Spinal cord (tissue), 10 donors: ENCODE results near the gene DHRS3. TPM values are rescaled to one million over a fixed set of nuclear protein-coding genes. Genes with fewer than 3 reads are reported as not detected.

ENCODE experiments used
- DNase-seq, 6 donors: peaks; one replicate each; pipeline versions ENCODE4 v3.0.0 to v3.0.0-alpha.2; 2013 to 2015; ENCODE audit warnings: low spot score in 6 of 6, low read depth in 4 of 6
- H3K27ac ChIP-seq: one replicate; pipeline ENCODE4 v1.5.1; 2013; ENCODE audit warnings: low read depth, low read length, control low read depth
- H3K27me3 ChIP-seq: one replicate; pipeline ENCODE4 v1.6.1; 2013; ENCODE audit warnings: low read length; ENCODE audit not compliant: control insufficient read depth, insufficient read depth
- H3K36me3 ChIP-seq: one replicate; pipeline ENCODE4 v1.6.1; 2013; ENCODE audit warnings: low read length; ENCODE audit not compliant: control insufficient read depth, insufficient read depth
- H3K4me1 ChIP-seq: one replicate; pipeline ENCODE4 v1.6.1; 2013; ENCODE audit warnings: low read length; ENCODE audit not compliant: control insufficient read depth, insufficient read depth
- H3K4me3 ChIP-seq: one replicate; pipeline ENCODE4 v1.5.1; 2013; ENCODE audit warnings: low read depth, low read length, control low read depth
- H3K9me3 ChIP-seq: one replicate; pipeline ENCODE4 v1.6.1; 2013; ENCODE audit warnings: low read length; ENCODE audit not compliant: control insufficient read depth, insufficient read depth
- WGBS: methylation state at CpG from one replicate; pipeline ENCODE4 v1.1.5; 2013; ENCODE audit warnings: missing lambda C conversion rate; ENCODE audit not compliant: insufficient coverage; 5-methylcytosine and 5-hydroxymethylcytosine counted together
- polyA plus RNA-seq, 2 donors: library from polyadenylated mRNA; unstranded; fragments of 120-200 nt; gene quantifications; one replicate each; pipeline ENCODE4 v1.2.1, GENCODE V29; 2013; ENCODE audit not compliant: insufficient read length in 2 of 2
- total RNA-seq, 2 donors: library from RNA; depleted of rRNA in 1 of 2; stranded (reverse); fragments of 120-200 nt in 1 of 2; fragments of >200 nt in 1 of 2; gene quantifications; one replicate each; pipeline versions ENCODE4 v1.2.3 to v1.2.4, GENCODE V29; 2013 to 2014
- donor health status: healthy.

DHRS3 gene
- total and polyA plus RNA-seq, 4 donors = 22.1 to 160 (median 73.3) TPM

DNA sequence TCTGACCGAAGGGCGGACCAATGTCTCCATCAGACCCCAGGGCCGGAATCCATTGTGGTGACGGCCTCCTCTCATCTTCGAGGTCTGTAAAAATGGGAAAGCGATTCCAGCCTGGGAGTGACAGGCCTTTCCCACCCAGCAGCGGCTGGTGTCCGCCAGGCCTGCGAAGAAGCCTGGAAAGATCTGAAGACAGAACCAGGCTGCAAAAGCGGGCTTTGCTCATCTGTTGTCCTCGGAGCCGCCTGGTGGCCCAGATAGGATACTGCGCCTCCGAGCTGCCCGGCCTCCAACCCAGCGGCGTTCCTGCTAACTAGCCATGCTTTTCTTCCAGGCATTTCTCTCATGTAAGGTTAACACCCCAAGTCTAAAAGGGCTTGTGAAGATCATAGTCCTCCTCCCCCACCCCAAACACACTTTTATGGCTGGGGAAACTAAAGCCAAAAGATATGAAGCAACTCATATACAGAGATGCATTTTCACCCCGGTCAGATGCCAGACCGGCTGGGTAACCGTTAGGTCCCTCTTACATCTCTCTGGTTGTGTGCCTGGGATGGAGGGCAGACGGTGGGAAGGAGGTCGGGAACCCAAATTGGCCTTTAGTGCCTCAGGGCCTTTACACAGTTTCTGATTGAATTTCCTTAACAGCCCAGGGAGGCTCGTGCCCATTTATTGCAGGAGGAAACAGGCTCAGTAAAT, 1.9 kb upstream of the DHRS3 start:
- Histone ChIP-seq H3K4me3 (peak overlapping the region; percentile 86), H3K9me3 (no peaks in the 10 kb centered on the region), H3K36me3 (no peaks in the 10 kb centered on the region), H3K4me1 (peaks cover 79% of the 10 kb centered on the region), H3K27me3 (peaks cover 11% of the 10 kb centered on the region), H3K27ac (peak overlapping the region; percentile 98)
- peak in 5 of 6 donors; percentile 75 to 96 (median 83) for DNase-seq
- 14% methylated on average over 19 of the region's 23 CpGs for WGBS

DNA sequence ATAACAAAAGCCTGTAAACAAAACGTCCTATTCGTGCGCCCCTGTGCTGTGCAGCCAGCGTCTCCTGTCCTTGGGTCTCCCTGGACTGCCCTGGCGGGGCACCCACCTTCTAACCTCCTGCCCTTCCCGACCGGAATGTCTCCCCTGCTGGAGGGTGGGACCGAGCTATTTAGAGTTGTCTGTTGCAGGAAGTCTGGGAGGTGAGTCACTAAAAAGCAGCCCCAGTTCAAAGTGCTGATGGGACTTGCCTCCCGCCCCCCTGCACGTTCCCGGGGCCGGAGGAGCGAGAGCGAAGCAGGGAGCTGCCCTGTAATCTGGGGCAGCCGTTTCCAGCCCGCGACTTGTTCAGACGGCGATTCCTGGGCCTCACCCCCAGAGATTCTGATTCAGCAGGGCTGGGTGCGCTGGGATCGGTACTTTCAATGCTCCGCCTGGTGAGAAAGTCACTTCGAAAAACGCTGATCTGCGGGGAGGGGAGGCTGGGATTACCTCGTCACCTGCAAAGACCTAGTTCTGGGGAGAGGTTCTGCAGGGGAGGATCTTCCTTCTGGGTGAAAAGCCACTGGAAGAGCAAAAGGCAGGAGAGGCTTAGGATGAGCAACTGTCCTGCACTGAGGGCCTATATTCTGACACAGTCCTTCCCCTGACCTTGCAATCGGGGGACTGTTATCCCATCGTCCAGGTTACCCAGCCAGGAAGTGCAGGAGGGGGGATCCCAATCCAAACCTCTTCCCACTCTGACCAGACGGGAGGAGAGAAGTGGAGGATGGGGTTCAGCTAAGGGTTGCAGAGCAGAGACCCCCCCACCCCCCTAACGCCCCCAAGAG, 1.2 kb upstream of the DHRS3 start:
- H3K4me3 ChIP-seq = peak overlapping the region; percentile 86
- no peaks in the 10 kb centered on the region for H3K9me3 ChIP-seq
- H3K27ac ChIP-seq = peak overlapping the region; percentile 98
- DNase-seq = peak in 2 of 6 donors; percentile 17 to 49
- H3K4me1 ChIP-seq = peaks cover 86% of the 10 kb centered on the region
- peaks cover 11% of the 10 kb centered on the region for H3K27me3 ChIP-seq
- no peaks in the 10 kb centered on the region for H3K36me3 ChIP-seq
- WGBS = 49% methylated on average over 24 of the region's 30 CpGs

- Histone ChIP-seq H3K27me3 (peaks cover 11% of the 10 kb centered on the region), H3K27ac (peak overlapping the region; percentile 98), H3K4me1 (peaks cover 85% of the 10 kb centered on the region), H3K4me3 (peak overlapping the region; percentile 86), H3K9me3 (no peaks in the 10 kb centered on the region), H3K36me3 (no peaks in the 10 kb centered on the region)
- no peak for DNase-seq
- WGBS = 44% methylated on average over 1 of the region's 6 CpGs
Measured at GRCh38 chr1:12618661-12618964, 603 bp upstream of the DHRS3 start.

DNA sequence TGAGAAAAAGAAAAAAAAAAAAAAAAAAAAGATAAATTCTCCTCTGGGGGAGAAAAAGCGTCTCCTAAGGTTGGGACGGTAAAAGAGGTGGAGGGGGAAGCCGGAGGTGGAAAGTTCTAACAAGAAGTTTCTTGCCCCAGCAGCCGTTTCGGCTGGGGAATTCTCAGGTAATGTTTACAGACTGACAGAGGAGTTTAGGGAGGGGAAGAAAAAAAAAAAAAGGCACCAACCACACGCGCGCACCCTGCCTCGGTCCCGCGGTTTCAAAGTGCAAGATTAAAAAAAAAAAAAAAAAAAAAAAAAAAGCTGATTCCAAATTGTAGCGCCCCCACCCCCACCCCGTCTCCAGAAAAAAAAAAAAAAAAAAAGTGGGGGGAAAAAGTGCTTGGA, 504 bp downstream of the DHRS3 start:
- H3K9me3 ChIP-seq = no peaks in the 10 kb centered on the region
- 0% methylated on average over 3 of the region's 13 CpGs for WGBS
- H3K27ac ChIP-seq = peak overlapping the region; percentile 98
- peaks cover 76% of the 10 kb centered on the region for H3K4me1 ChIP-seq
- peaks cover 11% of the 10 kb centered on the region for H3K27me3 ChIP-seq
- DNase-seq = no peak
- peak overlapping the region; percentile 86 for H3K4me3 ChIP-seq
- no peaks in the 10 kb centered on the region for H3K36me3 ChIP-seq

DNA sequence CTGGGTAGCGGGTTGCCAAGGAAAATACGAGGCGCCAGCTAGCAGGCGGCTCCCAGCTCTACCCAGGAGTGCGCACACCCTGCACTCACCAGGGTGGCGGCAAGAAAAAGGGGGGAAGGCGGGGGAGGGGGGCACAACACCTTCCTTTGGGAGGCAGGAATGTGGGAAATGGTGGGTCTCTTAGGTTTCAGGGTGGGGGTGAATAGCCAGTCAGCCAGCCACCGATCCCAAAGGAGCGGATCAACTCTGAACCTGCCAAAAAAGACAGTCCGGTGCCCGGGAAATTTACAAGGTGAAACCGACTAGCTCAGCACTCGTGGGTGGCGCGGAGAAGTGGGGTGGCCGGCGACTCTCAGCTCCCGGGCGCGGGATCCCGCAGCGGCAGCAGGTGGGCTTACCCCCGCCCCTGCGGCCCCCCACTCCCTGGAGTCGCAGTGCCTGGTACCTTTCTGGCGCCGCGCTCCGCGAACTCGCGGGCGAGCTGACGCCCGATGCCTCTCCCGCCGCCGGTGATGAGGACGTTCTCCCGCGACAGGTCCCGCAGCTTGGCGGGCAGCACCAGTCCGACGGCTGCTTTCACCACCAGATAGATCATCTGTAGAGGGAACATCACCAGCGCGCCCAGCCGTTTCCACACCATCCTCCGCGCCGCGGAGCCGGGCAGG, 1.2 kb downstream of the DHRS3 start:
- DNase-seq = peak in 1 of 6 donors; percentile 54
- H3K4me1 ChIP-seq = peaks cover 70% of the 10 kb centered on the region
- WGBS = 2% methylated on average over 41 of the region's 53 CpGs
- no peaks in the 10 kb centered on the region for H3K36me3 ChIP-seq
- H3K4me3 ChIP-seq = peak overlapping the region; percentile 86
- no peaks in the 10 kb centered on the region for H3K9me3 ChIP-seq
- H3K27me3 ChIP-seq = peaks cover 11% of the 10 kb centered on the region
- H3K27ac ChIP-seq = peak overlapping the region; percentile 98

GRCh38 chr1:12615865-12616708, 1.9 kb downstream of the DHRS3 start:
- peaks cover 62% of the 10 kb centered on the region for H3K4me1 ChIP-seq
- peak overlapping the region; percentile 98 for H3K27ac ChIP-seq

DNA sequence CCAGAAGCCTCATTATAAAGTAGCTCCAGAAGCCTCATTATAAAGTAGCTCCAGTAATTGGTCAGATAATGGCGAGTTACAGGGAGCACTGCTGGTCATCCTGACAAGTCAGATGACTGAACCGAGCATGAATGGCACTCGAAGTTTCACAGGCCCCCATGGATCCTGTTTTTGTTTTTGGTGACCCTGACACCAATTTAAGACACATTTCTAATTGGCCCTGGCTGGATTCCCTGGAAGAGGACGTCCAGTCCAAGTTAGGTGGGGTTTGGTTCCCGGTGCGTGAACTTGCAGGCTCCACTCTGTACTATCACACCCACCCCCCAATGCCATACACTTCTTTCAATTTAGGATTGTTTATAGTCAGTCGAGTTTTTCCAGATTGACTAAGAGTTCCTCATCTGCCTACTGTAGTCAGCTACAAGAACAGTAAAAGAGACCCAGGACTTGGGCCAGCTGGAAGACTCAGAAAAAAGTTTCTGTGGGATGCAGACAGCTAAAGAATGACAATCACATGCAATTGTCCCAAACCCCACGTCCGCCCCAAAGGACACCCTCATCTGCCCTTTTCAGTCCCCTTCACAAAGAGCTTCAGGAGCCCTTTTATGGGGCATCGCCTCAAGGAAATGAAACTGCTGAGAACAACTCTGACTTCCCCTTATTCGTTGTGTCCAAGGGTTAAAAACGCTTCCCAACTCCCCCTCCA, 2.7 kb downstream of the DHRS3 start:
- WGBS = 20% methylated on average over 6 of the region's 12 CpGs
- DNase-seq = peak in 2 of 6 donors; percentile 20 to 50
- peak overlapping the region; percentile 98 for H3K27ac ChIP-seq
- peaks cover 11% of the 10 kb centered on the region for H3K27me3 ChIP-seq
- no peaks in the 10 kb centered on the region for H3K36me3 ChIP-seq
- peaks cover 54% of the 10 kb centered on the region for H3K4me1 ChIP-seq
- peak overlapping the region; percentile 86 for H3K4me3 ChIP-seq
- H3K9me3 ChIP-seq = no peaks in the 10 kb centered on the region

More at GRCh38 chr1:12615865-12616708, 1.9 kb downstream of the DHRS3 start:
- Histone ChIP-seq H3K9me3 (no peaks in the 10 kb centered on the region), H3K36me3 (no peaks in the 10 kb centered on the region), H3K4me3 (peak overlapping the region; percentile 86), H3K27me3 (peaks cover 11% of the 10 kb centered on the region)
- DNase-seq = peak in 2 of 6 donors; percentile 48 to 53
- WGBS = 10% methylated on average over 15 of the region's 17 CpGs

- Histone ChIP-seq H3K4me3 (peak overlapping the region; percentile 86), H3K36me3 (no peaks in the 10 kb centered on the region), H3K4me1 (peaks cover 50% of the 10 kb centered on the region), H3K27me3 (peaks cover 11% of the 10 kb centered on the region), H3K27ac (peak overlapping the region; percentile 98), H3K9me3 (no peaks in the 10 kb centered on the region)
- DNase-seq = no peak
- 74% methylated on average over 3 of the region's 7 CpGs for WGBS
Measured at GRCh38 chr1:12614402-12615158, 3.4 kb downstream of the DHRS3 start.
